Measurements from ENCODE around the gene RUNX2.
"Not testable (repeated sequence)": the region's sequence is repeated elsewhere in the genome, so short reads cannot be mapped to it uniquely, and the experiment has no call there.

DNA sequence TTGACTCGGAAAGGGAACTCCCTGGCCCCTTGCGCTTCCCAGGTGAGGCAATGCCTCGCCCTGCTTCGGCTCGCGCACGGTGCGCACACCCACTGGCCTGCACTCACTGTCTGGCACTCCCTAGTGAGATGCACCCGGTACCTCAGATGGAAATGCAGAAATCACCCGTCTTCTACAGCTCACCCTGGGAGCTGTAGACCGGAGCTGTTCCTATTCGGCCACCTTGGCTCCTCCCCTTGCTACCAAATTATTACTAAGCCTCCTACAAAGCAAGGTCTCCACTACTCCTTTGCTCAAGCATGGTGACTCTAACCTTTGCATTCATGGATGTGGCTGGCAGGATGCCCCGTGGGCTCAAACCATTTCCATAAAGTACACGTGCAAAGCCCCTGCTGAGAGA, 347.0 kb downstream of the RUNX2 start:
- TF ChIP-seq, protein P1, sequence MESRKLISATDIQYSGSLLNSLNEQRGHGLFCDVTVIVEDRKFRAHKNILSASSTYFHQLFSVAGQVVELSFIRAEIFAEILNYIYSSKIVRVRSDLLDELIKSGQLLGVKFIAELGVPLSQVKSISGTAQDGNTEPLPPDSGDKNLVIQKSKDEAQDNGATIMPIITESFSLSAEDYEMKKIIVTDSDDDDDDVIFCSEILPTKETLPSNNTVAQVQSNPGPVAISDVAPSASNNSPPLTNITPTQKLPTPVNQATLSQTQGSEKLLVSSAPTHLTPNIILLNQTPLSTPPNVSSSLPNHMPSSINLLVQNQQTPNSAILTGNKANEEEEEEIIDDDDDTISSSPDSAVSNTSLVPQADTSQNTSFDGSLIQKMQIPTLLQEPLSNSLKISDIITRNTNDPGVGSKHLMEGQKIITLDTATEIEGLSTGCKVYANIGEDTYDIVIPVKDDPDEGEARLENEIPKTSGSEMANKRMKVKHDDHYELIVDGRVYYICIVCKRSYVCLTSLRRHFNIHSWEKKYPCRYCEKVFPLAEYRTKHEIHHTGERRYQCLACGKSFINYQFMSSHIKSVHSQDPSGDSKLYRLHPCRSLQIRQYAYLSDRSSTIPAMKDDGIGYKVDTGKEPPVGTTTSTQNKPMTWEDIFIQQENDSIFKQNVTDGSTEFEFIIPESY (IDR thresholded peaks at IDR 0.05), result not testable (repeated sequence)
- TF ChIP-seq SP1 (IDR thresholded peaks at IDR 0.05), result not testable (repeated sequence)
- TF ChIP-seq, protein P2, sequence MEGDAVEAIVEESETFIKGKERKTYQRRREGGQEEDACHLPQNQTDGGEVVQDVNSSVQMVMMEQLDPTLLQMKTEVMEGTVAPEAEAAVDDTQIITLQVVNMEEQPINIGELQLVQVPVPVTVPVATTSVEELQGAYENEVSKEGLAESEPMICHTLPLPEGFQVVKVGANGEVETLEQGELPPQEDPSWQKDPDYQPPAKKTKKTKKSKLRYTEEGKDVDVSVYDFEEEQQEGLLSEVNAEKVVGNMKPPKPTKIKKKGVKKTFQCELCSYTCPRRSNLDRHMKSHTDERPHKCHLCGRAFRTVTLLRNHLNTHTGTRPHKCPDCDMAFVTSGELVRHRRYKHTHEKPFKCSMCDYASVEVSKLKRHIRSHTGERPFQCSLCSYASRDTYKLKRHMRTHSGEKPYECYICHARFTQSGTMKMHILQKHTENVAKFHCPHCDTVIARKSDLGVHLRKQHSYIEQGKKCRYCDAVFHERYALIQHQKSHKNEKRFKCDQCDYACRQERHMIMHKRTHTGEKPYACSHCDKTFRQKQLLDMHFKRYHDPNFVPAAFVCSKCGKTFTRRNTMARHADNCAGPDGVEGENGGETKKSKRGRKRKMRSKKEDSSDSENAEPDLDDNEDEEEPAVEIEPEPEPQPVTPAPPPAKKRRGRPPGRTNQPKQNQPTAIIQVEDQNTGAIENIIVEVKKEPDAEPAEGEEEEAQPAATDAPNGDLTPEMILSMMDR (IDR thresholded peaks at IDR 0.05; ENCODE audit: low read depth, low read length, missing input control), result not testable (repeated sequence)

Data from liver (tissue), 3 donors.